ENCODE measurements around the gene RNF112. TPM values are rescaled to one million over a fixed set of nuclear protein-coding genes. Genes with fewer than 3 reads are reported as not detected.

The RNF112 gene
- total RNA-seq, 2 donors from 2014 or later: 0.67 to 1.2 TPM

- H3K27me3 ChIP-seq: no peaks in the 10 kb centered on the region
- no peaks in the 10 kb centered on the region for H3K9me3 ChIP-seq
- peaks cover 0 to 20% of the 10 kb centered on the region in 2 donors for H3K4me1 ChIP-seq
- peak; percentile 99 for DNase-seq (ENCODE audit: low spot score)
- peaks cover 33% of the 10 kb centered on the region for H3K36me3 ChIP-seq
- H3K27ac ChIP-seq: peak overlapping the region; percentile 95
- TF ChIP-seq CTCF (IDR thresholded peaks at IDR 0.05): no peak
- peak overlapping the region; percentile 91 to 98 for H3K4me3 ChIP-seq
These were observed 33.2 kb upstream of the RNF112 start for GRCh38 chr17:19377602-19378415.

GRCh38 chr17:19378416-19379360, 32.3 kb upstream of the RNF112 start, which contains the start of gene MAPK7:
MAPK7 (plus strand) TSS chr17:19378498; CDS start chr17:19378901, 403 bp downstream.
- no peak for DNase-seq (ENCODE audit: low spot score)
- peak within 1 kb of the TSS; percentile 91 to 98 for H3K4me3 ChIP-seq
- peaks cover 42% of the 10 kb centered on the region for H3K36me3 ChIP-seq
- H3K27ac ChIP-seq: peak within 1 kb of the TSS; percentile 95
- no peaks in the 10 kb centered on the region for H3K9me3 ChIP-seq
- no peak for TF ChIP-seq CTCF (IDR thresholded peaks at IDR 0.05)
- no peaks in the 10 kb centered on the region for H3K27me3 ChIP-seq
- peaks cover 0 to 21% of the 10 kb centered on the region in 2 donors for H3K4me1 ChIP-seq

- H3K36me3 ChIP-seq: peaks cover 46% of the 10 kb centered on the region
These were observed 31.5 kb upstream of the RNF112 start for GRCh38 chr17:19379361-19380065.

GRCh38 chr17:19380481-19381301, 30.3 kb upstream of the RNF112 start:
- Histone ChIP-seq H3K9me3 (no peaks in the 10 kb centered on the region), H3K27me3 (no peaks in the 10 kb centered on the region), H3K4me3 (no peak overlapping the region), H3K4me1 (peaks cover 0 to 41% of the 10 kb centered on the region in 2 donors), H3K27ac (no peak overlapping the region), H3K36me3 (peaks cover 46% of the 10 kb centered on the region)
- no peak for DNase-seq (ENCODE audit: low spot score)
- no peak for TF ChIP-seq CTCF (IDR thresholded peaks at IDR 0.05)

More at GRCh38 chr17:19379361-19380065, 31.5 kb upstream of the RNF112 start:
- DNase-seq (ENCODE audit: low spot score): no peak
- no peaks in the 10 kb centered on the region for H3K9me3 ChIP-seq
- peak overlapping the region; percentile 91 to 98 for H3K4me3 ChIP-seq
- no peaks in the 10 kb centered on the region for H3K27me3 ChIP-seq
- peaks cover 0 to 29% of the 10 kb centered on the region in 2 donors for H3K4me1 ChIP-seq
- no peak for TF ChIP-seq CTCF (IDR thresholded peaks at IDR 0.05)
- peak overlapping the region; percentile 95 for H3K27ac ChIP-seq

GRCh38 chr17:19381361-19381740, 29.7 kb upstream of the RNF112 start:
- peaks cover 46% of the 10 kb centered on the region for H3K36me3 ChIP-seq
- no peak for DNase-seq (ENCODE audit: low spot score)
- H3K27me3 ChIP-seq: no peaks in the 10 kb centered on the region
- H3K4me3 ChIP-seq: no peak overlapping the region
- no peak for TF ChIP-seq CTCF (IDR thresholded peaks at IDR 0.05)
- H3K27ac ChIP-seq: no peak overlapping the region
- peaks cover 0 to 46% of the 10 kb centered on the region in 2 donors for H3K4me1 ChIP-seq
- H3K9me3 ChIP-seq: no peaks in the 10 kb centered on the region
